Measurements from ENCODE around the gene ZNF497.
A peak's percentile ranks its signal among the peaks of the same experiment; 100 is the strongest.

Gene ZNF497

DNA sequence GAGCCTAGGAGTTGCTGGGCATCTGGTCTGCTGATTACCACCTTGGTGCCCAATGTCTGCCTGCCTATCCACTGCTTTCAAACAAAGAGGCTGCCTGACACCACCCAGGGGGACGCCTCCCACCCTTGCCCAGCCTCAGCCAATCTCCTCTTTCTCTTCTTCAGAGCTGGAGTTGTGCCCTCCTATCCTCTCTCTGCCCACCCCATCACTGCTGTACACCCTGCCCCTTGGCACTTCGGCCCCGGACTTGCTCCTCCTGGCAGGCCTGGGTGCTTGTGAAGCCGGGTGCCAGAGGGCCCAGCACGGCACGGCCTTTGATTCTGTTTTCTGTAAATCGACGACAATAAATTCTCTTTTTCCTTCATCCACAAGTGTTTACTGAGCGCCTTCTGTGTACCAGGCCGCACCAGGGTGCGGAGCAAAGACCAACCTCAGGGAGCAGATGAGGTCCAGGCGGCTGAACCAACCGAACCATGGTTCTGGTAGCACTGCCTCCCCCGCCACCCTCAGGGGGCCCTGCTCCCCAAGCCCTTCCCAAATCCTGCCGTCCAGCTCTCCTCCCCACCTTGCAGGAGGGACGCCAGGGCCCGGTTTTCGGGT is 37.9 kb upstream of the ZNF497 start:
- no peak overlapping the region for H3K27ac ChIP-seq (ENCODE audit: low read depth, low read length)
- H3K4me1 ChIP-seq (ENCODE audit: control insufficient read depth, insufficient read depth, low read length), result peaks cover 7% of the 10 kb centered on the region; the same call in 1 of the 2 replicates
- peaks cover 10% of the 10 kb centered on the region for H3K27me3 ChIP-seq (ENCODE audit: control insufficient read depth, insufficient read depth, low read length)
- H3K4me3 ChIP-seq (ENCODE audit: low read depth, low read length), result peak overlapping the region; percentile 57
- no peak overlapping the region for H3K9ac ChIP-seq (ENCODE audit: low read depth, low read length)
- no peaks in the 10 kb centered on the region for H3K9me3 ChIP-seq (ENCODE audit: control insufficient read depth, insufficient read depth, low read length)
- no peaks in the 10 kb centered on the region for H3K36me3 ChIP-seq (ENCODE audit: control insufficient read depth, insufficient read depth, low read length)

DNA sequence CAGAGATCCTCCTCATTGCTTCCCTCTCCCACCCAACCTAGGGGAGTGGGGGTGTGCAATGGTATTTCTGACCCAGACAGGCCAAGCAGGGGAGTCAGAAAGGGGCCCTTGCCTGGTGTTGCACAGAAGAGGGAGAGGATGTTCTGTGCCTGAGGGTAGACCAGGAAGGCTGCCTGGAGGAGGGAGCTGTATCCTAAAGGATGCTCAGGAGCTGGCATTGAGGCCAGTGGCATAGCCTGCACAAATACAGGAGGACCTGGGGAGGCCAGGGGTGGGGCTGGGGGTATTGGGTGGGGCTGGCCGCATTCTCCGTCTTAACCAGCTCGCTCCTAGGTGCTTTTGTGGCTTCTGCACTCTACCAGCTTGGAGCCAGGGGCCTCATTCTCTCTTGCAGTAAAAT is 37.4 kb upstream of the ZNF497 start:
- Histone ChIP-seq H3K4me3 (ENCODE audit: low read depth, low read length) (no peak overlapping the region), H3K36me3 (ENCODE audit: control insufficient read depth, insufficient read depth, low read length) (peaks cover 1% of the 10 kb centered on the region; the same call in 1 of the 2 replicates), H3K27me3 (ENCODE audit: control insufficient read depth, insufficient read depth, low read length) (peaks cover 10% of the 10 kb centered on the region), H3K9me3 (ENCODE audit: control insufficient read depth, insufficient read depth, low read length) (no peaks in the 10 kb centered on the region), H3K9ac (ENCODE audit: low read depth, low read length) (no peak overlapping the region), H3K4me1 (ENCODE audit: control insufficient read depth, insufficient read depth, low read length) (peaks cover 7% of the 10 kb centered on the region; the same call in 1 of the 2 replicates), H3K27ac (ENCODE audit: low read depth, low read length) (no peak overlapping the region)

DNA sequence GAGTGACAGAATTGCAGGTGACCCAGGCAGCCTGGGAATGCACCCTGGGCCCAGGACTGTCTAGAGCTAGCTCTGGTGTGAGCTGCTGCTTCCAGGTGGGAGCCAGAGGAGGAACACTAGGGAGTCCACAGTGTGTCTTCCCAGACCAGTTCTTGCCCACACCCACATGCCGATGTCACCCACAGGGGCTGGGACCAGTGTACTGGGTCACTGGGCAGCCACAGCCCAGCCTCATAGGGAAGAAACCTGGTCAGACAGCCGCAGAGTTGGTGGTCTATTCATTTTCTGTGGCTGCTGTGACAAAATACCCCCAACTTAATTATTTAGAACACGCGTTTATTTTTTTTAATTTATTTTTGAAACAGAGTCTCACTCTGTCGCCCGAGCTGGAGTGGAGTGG is 36.0 kb upstream of the ZNF497 start:
- Histone ChIP-seq H3K4me1 (ENCODE audit: control insufficient read depth, insufficient read depth, low read length) (peaks cover 7% of the 10 kb centered on the region; the same call in 1 of the 2 replicates), H3K9ac (ENCODE audit: low read depth, low read length) (no peak overlapping the region), H3K27ac (ENCODE audit: low read depth, low read length) (no peak overlapping the region), H3K9me3 (ENCODE audit: control insufficient read depth, insufficient read depth, low read length) (no peaks in the 10 kb centered on the region), H3K27me3 (ENCODE audit: control insufficient read depth, insufficient read depth, low read length) (peaks cover 10% of the 10 kb centered on the region), H3K4me3 (ENCODE audit: low read depth, low read length) (no peak overlapping the region), H3K36me3 (ENCODE audit: control insufficient read depth, insufficient read depth, low read length) (peaks cover 15% of the 10 kb centered on the region)

DNA sequence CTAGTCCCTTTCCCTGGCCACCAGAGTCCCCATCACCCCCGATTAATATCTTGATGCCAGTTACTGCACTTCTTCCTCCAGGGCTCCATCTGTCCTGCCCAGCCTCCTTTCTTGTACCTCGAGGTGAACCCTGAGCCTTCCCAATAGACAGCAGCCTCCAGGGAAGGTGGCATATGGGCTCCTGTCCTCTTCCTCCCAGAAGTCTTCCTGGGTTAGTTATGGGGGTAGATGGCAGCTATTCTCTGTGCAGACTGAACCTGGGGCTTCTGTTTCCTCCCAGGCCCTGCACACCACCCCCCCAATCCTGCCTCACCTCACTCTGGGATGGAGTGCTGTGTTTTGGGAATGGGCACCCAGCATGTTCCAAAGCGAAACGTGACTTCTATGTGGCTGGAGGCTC is 35.5 kb upstream of the ZNF497 start:
- H3K27ac ChIP-seq (ENCODE audit: low read depth, low read length), result no peak overlapping the region
- H3K27me3 ChIP-seq (ENCODE audit: control insufficient read depth, insufficient read depth, low read length), result peaks cover 10% of the 10 kb centered on the region
- peaks cover 7% of the 10 kb centered on the region; the same call in 1 of the 2 replicates for H3K4me1 ChIP-seq (ENCODE audit: control insufficient read depth, insufficient read depth, low read length)
- H3K9ac ChIP-seq (ENCODE audit: low read depth, low read length), result no peak overlapping the region
- no peak overlapping the region for H3K4me3 ChIP-seq (ENCODE audit: low read depth, low read length)
- no peaks in the 10 kb centered on the region for H3K9me3 ChIP-seq (ENCODE audit: control insufficient read depth, insufficient read depth, low read length)
- H3K36me3 ChIP-seq (ENCODE audit: control insufficient read depth, insufficient read depth, low read length), result peaks cover 19% of the 10 kb centered on the region

DNA sequence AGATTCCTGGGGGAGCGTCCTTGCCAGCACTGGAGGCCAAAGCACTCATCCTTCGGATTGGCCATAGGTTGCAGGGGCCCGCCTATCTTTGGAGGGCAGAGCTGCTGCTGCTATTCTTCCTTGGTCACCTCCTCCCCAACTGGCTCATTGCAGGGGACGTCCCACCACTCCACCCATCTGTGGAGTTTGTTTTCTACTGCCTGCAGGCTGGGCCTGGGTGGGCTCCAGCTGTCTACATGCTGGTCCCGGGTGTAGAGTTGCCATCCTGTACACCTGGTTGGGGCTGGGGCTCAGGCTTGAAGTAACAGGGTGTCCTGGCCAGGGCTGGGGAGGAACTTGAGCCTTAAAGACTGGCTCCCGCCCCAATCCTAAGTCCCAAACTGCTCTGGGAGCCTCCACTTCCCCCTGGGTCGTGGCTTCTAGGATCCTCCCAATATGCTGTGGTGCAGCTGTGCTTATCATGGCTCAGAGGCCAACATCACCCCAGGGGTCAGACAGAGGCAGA is 35.0 kb upstream of the ZNF497 start:
- no peak overlapping the region for H3K27ac ChIP-seq (ENCODE audit: low read depth, low read length)
- peaks cover 10% of the 10 kb centered on the region for H3K27me3 ChIP-seq (ENCODE audit: control insufficient read depth, insufficient read depth, low read length)
- no peaks in the 10 kb centered on the region for H3K9me3 ChIP-seq (ENCODE audit: control insufficient read depth, insufficient read depth, low read length)
- no peak overlapping the region for H3K9ac ChIP-seq (ENCODE audit: low read depth, low read length)
- peaks cover 24% of the 10 kb centered on the region for H3K36me3 ChIP-seq (ENCODE audit: control insufficient read depth, insufficient read depth, low read length)
- H3K4me1 ChIP-seq (ENCODE audit: control insufficient read depth, insufficient read depth, low read length), result peaks cover 7% of the 10 kb centered on the region; the same call in 1 of the 2 replicates
- H3K4me3 ChIP-seq (ENCODE audit: low read depth, low read length), result no peak overlapping the region

DNA sequence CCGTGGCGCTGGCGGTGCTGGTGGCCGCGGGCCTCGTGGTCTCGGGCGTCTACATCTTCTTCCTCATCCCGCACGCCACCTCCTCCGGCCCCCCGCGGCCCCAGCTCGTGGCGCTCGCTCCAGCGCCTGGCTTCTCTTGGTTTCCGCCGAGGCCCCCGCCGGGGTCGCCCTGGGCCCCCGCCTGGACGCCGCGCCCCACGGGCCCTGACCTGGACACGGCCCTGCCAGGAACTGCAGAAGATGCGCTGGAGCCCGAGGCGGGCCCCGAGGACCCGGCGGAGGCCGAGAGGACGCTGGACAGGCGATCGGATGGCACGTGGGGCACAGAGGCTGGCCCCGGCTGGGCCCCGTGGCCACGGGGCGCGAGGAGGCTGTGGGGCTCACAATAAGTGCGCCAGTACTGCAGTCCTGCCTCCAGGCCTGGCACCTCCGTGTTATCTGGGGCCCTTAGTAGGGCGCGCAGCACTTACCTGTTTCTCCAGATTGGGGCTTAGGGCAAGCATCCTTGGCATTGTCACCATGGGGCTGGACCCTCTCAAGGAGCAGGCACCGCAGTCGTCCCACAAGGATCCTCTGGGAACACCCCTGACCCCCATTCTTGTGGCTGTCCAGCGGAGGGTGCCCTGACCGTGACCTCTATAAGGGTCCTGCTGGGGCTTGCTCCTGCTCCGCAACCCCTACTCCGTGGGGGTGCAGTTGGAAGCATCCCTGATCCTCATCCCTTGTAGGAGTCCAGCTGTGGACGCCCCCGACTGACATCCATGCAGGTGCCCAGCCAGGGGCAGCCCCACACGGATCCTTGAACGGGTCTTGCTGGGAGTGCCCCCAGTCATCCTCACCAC is 34.4 kb upstream of the ZNF497 start:
- H3K36me3 ChIP-seq (ENCODE audit: control insufficient read depth, insufficient read depth, low read length), result peaks cover 31% of the 10 kb centered on the region
- peak overlapping the region; percentile 53; the same call in 1 of the 2 replicates for H3K4me3 ChIP-seq (ENCODE audit: low read depth, low read length)
- H3K4me1 ChIP-seq (ENCODE audit: control insufficient read depth, insufficient read depth, low read length), result peaks cover 7% of the 10 kb centered on the region; the same call in 1 of the 2 replicates

DNA sequence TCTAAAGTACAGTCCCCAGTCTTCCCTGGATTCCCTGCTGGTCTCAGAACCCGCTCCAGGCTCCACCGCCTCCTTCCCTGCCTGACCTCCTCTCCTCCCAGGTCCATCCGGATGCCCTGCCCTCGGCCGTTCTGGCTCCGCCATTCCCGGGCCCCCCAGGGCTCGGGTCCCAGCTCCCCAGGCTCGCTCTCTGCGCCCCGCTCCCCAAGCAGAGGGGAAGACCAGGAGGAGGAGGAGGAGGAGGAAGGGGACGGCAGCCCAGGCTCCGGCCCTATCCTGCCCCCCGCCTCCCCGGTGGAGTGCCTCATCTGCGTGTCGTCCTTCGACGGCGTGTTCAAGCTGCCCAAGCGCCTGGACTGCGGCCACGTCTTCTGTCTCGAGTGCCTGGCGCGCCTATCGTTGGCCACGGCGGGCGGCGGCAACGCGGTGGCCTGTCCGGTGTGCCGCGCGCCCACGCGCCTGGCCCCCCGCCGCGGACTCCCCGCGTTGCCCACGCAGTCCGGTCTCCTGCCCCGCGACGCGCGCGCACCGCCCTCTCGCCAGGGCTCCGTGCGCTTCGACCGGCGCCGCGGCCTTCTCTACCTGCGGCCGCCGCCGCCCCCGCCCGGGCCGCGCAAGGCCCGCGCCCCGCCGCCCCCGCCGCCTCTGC is 33.6 kb upstream of the ZNF497 start:
- Histone ChIP-seq H3K4me1 (ENCODE audit: control insufficient read depth, insufficient read depth, low read length) (peaks cover 7% of the 10 kb centered on the region; the same call in 1 of the 2 replicates), H3K36me3 (ENCODE audit: control insufficient read depth, insufficient read depth, low read length) (peaks cover 39% of the 10 kb centered on the region), H3K9me3 (ENCODE audit: control insufficient read depth, insufficient read depth, low read length) (no peaks in the 10 kb centered on the region), H3K4me3 (ENCODE audit: low read depth, low read length) (peak overlapping the region; percentile 53), H3K27me3 (ENCODE audit: control insufficient read depth, insufficient read depth, low read length) (peaks cover 10% of the 10 kb centered on the region), H3K27ac (ENCODE audit: low read depth, low read length) (no peak overlapping the region), H3K9ac (ENCODE audit: low read depth, low read length) (no peak overlapping the region)

More for the DNA sequence above, 34.4 kb upstream of the ZNF497 start:
- no peak overlapping the region for H3K9ac ChIP-seq (ENCODE audit: low read depth, low read length)
- no peak overlapping the region for H3K27ac ChIP-seq (ENCODE audit: low read depth, low read length)
- H3K9me3 ChIP-seq (ENCODE audit: control insufficient read depth, insufficient read depth, low read length), result no peaks in the 10 kb centered on the region
- H3K27me3 ChIP-seq (ENCODE audit: control insufficient read depth, insufficient read depth, low read length), result peaks cover 10% of the 10 kb centered on the region

DNA sequence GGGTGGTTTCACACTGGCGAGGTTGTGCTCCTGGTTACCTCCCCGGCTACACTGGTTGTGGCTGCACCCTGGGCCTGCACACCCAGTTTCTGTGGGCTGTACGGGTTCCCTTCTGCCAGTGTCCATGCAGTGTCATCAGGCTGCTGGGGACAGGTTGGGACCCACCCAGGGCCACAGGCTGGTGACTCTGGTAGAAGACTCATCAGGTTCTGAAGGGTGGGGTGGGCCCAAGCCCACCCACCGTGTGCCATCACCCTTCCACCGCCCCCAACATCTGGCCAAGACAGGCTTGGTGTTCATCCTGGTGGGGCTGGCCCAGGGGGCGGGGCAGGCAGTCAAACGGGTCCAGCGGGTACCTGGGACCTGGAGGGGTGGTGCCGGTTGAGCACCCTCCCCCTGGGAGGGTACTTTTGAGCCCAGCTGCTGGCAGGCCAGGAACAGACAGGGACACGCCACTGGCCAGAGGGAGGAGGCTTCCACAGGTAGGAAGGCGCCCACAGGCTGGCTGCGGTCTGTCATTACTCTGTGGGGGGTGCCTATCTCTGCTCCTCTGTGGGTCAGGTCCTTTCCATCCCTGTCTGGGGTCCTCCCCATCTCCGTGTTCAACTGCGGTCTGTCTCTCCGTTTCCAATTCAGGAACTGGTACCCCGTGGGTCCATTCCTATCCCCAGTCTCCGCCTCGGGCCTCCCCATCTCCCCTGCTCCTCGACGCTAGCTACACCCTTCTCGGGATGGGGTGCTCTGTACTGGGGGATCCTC is 32.8 kb upstream of the ZNF497 start, which contains the start of gene RNF225:
Gene RNF225 (plus strand): TSS at position 437 of the 759 bp plus-strand sequence. CDS start 434 bp downstream, outside the sequence.
- peak within 1 kb of the TSS; percentile 53 for H3K4me3 ChIP-seq (ENCODE audit: low read depth, low read length)
- no peak within 1 kb of the TSS for H3K27ac ChIP-seq (ENCODE audit: low read depth, low read length)
- peaks cover 10% of the 10 kb centered on the region for H3K27me3 ChIP-seq (ENCODE audit: control insufficient read depth, insufficient read depth, low read length)
- H3K9ac ChIP-seq (ENCODE audit: low read depth, low read length), result no peak within 1 kb of the TSS
- H3K36me3 ChIP-seq (ENCODE audit: control insufficient read depth, insufficient read depth, low read length), result peaks cover 46% of the 10 kb centered on the region
- no peaks in the 10 kb centered on the region for H3K9me3 ChIP-seq (ENCODE audit: control insufficient read depth, insufficient read depth, low read length)
- H3K4me1 ChIP-seq (ENCODE audit: control insufficient read depth, insufficient read depth, low read length), result peaks cover 7% of the 10 kb centered on the region; the same call in 1 of the 2 replicates

DNA sequence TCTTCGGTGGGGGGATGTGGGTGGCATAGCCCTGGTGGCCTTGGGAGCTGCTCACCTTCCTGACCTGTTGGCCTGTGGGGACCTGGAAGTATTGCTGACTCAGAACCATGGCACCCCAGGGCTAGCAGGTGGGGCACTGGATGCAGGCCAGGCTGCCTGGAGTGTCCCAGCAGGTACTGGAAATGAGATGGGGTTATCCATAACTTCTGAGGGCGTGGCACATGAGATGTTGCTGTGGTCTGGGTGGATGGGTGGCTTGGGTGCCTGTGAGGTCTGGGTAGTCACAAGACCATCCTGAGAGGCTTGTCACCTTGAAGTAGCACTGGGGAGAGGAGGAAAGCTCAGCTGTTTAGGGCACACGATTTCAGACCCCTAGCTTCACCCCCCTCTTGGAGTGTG is 32.3 kb upstream of the ZNF497 start:
- Histone ChIP-seq H3K27me3 (ENCODE audit: control insufficient read depth, insufficient read depth, low read length) (peaks cover 10% of the 10 kb centered on the region), H3K9ac (ENCODE audit: low read depth, low read length) (no peak overlapping the region), H3K4me1 (ENCODE audit: control insufficient read depth, insufficient read depth, low read length) (peaks cover 7% of the 10 kb centered on the region; the same call in 1 of the 2 replicates), H3K9me3 (ENCODE audit: control insufficient read depth, insufficient read depth, low read length) (no peaks in the 10 kb centered on the region), H3K27ac (ENCODE audit: low read depth, low read length) (no peak overlapping the region), H3K4me3 (ENCODE audit: low read depth, low read length) (no peak overlapping the region), H3K36me3 (ENCODE audit: control insufficient read depth, insufficient read depth, low read length) (peaks cover 51% of the 10 kb centered on the region)

DNA sequence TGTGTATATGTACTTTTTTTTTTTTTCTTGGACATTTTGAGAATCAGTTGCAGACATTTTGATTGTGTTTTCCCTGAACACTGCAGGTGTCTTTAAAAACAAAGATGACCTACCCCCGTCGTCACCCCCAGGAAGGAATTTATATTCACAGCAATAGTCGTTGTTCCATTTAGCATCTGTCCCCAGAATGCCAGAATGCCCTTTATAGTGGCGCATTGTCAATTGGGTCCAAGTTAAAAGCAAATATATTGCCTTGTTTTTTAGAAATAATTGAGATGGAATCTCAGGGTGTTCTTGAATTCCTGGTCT is 31.1 kb upstream of the ZNF497 start:
- H3K36me3 ChIP-seq (ENCODE audit: control insufficient read depth, insufficient read depth, low read length), result peaks cover 60% of the 10 kb centered on the region

More for the DNA sequence above, 31.1 kb upstream of the ZNF497 start:
- Histone ChIP-seq H3K4me1 (ENCODE audit: control insufficient read depth, insufficient read depth, low read length) (peaks cover 7% of the 10 kb centered on the region; the same call in 1 of the 2 replicates), H3K4me3 (ENCODE audit: low read depth, low read length) (no peak overlapping the region), H3K9me3 (ENCODE audit: control insufficient read depth, insufficient read depth, low read length) (no peaks in the 10 kb centered on the region), H3K27me3 (ENCODE audit: control insufficient read depth, insufficient read depth, low read length) (peaks cover 10% of the 10 kb centered on the region), H3K9ac (ENCODE audit: low read depth, low read length) (no peak overlapping the region), H3K27ac (ENCODE audit: low read depth, low read length) (no peak overlapping the region)
